Endothelial cell of umbilical vein (primary cell): ENCODE data around the gene SETX. TPM values are rescaled to one million over a fixed set of nuclear protein-coding genes. Genes with fewer than 3 reads are reported as not detected.

ENCODE experiments used
- BruUV-seq: library from RNA; stranded (reverse); fragments of 400-500 nt; replicated peaks from 2 replicates; lab custom pipeline; 2021; lab: Mats Ljungman, UMichigan
- CTCF ChIA-PET: fragments of 300-600, 350-600 bp; sonication (Branson Sonifier 250); formaldehyde crosslinking; loops from one replicate; lab custom pipeline; 2021; ENCODE audit warnings: antibody characterized with exemption, inconsistent platforms; lab: Charles Lee
- POLR2A ChIA-PET: fragments of 300-600, 350-600 bp; sonication (Branson Sonifier 250); formaldehyde crosslinking; loops from one replicate; lab custom pipeline; 2021; ENCODE audit warnings: antibody characterized with exemption, inconsistent platforms; lab: Charles Lee
- DNase-seq: peaks from one replicate; pipeline ENCODE4 v3.0.0-alpha.2; 2011; ENCODE audit warnings: low read depth, low spot score
- FAIRE-seq: peaks from 2 replicates; lab custom pipeline; 2011; peaks lifted over from hg19 to GRCh38; lab: Jason Lieb, UNC
- H2AFZ ChIP-seq: 2 replicates; pipeline ENCODE4 v1.6.0; 2012; ENCODE audit warnings: low read depth, low read length, control low read depth, inconsistent platforms
- H3K27ac ChIP-seq: 2 replicates; pipeline ENCODE4 v1.5.1; 2011; ENCODE audit warnings: low read depth, mild to moderate bottlenecking, control low read depth, low read length, moderate library complexity; ENCODE audit not compliant: insufficient read depth
- H3K27me3 ChIP-seq, 2 experiments: 2 replicates each; pipeline versions ENCODE4 v1.6.0 to v1.6.1; 2011; ENCODE audit warnings: low read length in 2 of 2, mixed read lengths in 1 of 2; ENCODE audit not compliant: control insufficient read depth in 2 of 2, insufficient read depth in 2 of 2
- H3K36me3 ChIP-seq, 2 experiments: 2 replicates in 1 of 2; 3 replicates in 1 of 2; pipeline ENCODE4 v1.5.1; 2011; ENCODE audit warnings: low read length in 2 of 2, mild to moderate bottlenecking in 1 of 2, moderate library complexity in 1 of 2; ENCODE audit not compliant: control insufficient read depth in 2 of 2, insufficient read depth in 2 of 2; ENCODE audit errors: extremely low read depth in 1 of 2
- H3K4me1 ChIP-seq: 3 replicates; pipeline ENCODE4 v1.5.1; 2011; ENCODE audit warnings: mild to moderate bottlenecking, low read length; ENCODE audit not compliant: control insufficient read depth, insufficient read depth; ENCODE audit errors: extremely low read depth
- H3K4me2 ChIP-seq: 2 replicates; pipeline ENCODE4 v1.6.1; 2011; ENCODE audit warnings: low read length, control low read depth, mixed read lengths; ENCODE audit not compliant: insufficient read depth
- H3K4me3 ChIP-seq, 3 experiments: fragments of 200-600 bp in 1 of 3; sonication (generic), shearing (Covaris generic) in 1 of 3; replicated peaks in 1 of 3; 2 replicates each; pipeline ENCODE4 v1.5.1; 2011 to 2016; ENCODE audit warnings: control low read depth in 3 of 3, low read length in 3 of 3, mild to moderate bottlenecking in 2 of 3, inconsistent platforms in 1 of 3, low read depth in 1 of 3, moderate library complexity in 1 of 3; ENCODE audit not compliant: insufficient read depth in 1 of 3
- H3K79me2 ChIP-seq: 2 replicates; pipeline ENCODE4 v1.6.0; 2012; ENCODE audit warnings: low read length, inconsistent platforms; ENCODE audit not compliant: control insufficient read depth, insufficient read depth
- H3K9ac ChIP-seq: replicated peaks from 2 replicates; pipeline ENCODE3; 2011; ENCODE audit warnings: low read length, control low read depth; ENCODE audit not compliant: insufficient read depth; ENCODE audit errors: extremely low read depth
- H3K9me1 ChIP-seq: replicated peaks from 3 replicates; pipeline ENCODE4 v1.6.0; 2011; ENCODE audit warnings: mild to moderate bottlenecking, low read length; ENCODE audit not compliant: control insufficient read depth, insufficient read depth; ENCODE audit errors: extremely low read depth
- H3K9me3 ChIP-seq: replicated peaks from 2 replicates; pipeline ENCODE4 v1.5.1; 2012; ENCODE audit warnings: low read length, inconsistent platforms; ENCODE audit not compliant: control insufficient read depth, insufficient read depth
- H4K20me1 ChIP-seq: replicated peaks from 2 replicates; pipeline ENCODE3; 2011; ENCODE audit warnings: mild to moderate bottlenecking, low read length; ENCODE audit not compliant: control insufficient read depth, insufficient read depth; ENCODE audit errors: extremely low read depth
- EZH2 ChIP-seq: IDR thresholded peaks from 2 replicates; pipeline ENCODE4 v1.6.1; 2012; ENCODE audit warnings: borderline replicate concordance, low read depth, mild to moderate bottlenecking, moderate library complexity, low read length, inconsistent platforms; ENCODE audit not compliant: severe bottlenecking
- FOS ChIP-seq: IDR thresholded peaks from 2 replicates; pipeline ENCODE4 v1.6.1; 2011; ENCODE audit warnings: mild to moderate bottlenecking, low read length, moderate library complexity, borderline replicate concordance; ENCODE audit not compliant: insufficient read depth
- GATA2 ChIP-seq: IDR thresholded peaks from 2 replicates; pipeline ENCODE4 v1.7.0; 2011; ENCODE audit warnings: low read depth, mild to moderate bottlenecking, moderate library complexity, mixed read lengths, low read length; ENCODE audit not compliant: insufficient read length, insufficient read depth
- JUN ChIP-seq: IDR thresholded peaks from 2 replicates; pipeline ENCODE4 v1.6.1; 2011; ENCODE audit warnings: borderline replicate concordance, low read depth; ENCODE audit not compliant: insufficient read length, insufficient read depth
- MYC ChIP-seq: IDR thresholded peaks from one replicate; pipeline ENCODE4 v1.6.1; 2011; ENCODE audit warnings: mild to moderate bottlenecking, low read depth, low read length
- POLR2A ChIP-seq: IDR thresholded peaks from 2 replicates; pipeline ENCODE4 v1.6.1; 2012; ENCODE audit warnings: low read depth, mild to moderate bottlenecking, control low read depth, low read length
- POLR2AphosphoS5 ChIP-seq: IDR thresholded peaks from 2 replicates; pipeline ENCODE4 v1.6.1; 2012; ENCODE audit warnings: low read depth, mild to moderate bottlenecking, control low read depth, low read length, moderate library complexity; ENCODE audit not compliant: insufficient read depth
- dilution Hi-C: fragments of 300-500 bp; cut with MboI; formaldehyde crosslinking; loops from one replicate; pipeline ENCODE4 v1.15.0; 2019; ENCODE audit warnings: low sequenced_read_pairs; ENCODE audit not compliant: extremely low pct_ligation_motif_present
- intact Hi-C: fragments of 100-400 bp; cut with micrococcal nuclease; formaldehyde crosslinking; loops from one replicate; pipeline ENCODE4 v1.10.0; 2022
- polyA plus RNA-seq, 4 experiments: library from polyadenylated mRNA; depleted of rRNA in 3 of 4; stranded (reverse) in 3 of 4; unstranded in 1 of 4; fragments of >200 nt; gene quantifications; 2 replicates each; pipeline versions ENCODE4 v1.2.1 to v1.2.3, GENCODE V29; 2011 to 2012; ENCODE audit warnings: missing spikeins in 1 of 4
- total RNA-seq: library from RNA; stranded (reverse); gene quantifications from 2 replicates; pipeline ENCODE4 v1.2.3, GENCODE V29; 2021
- TF ChIP-seq, protein P1 (sequence below), 2 donors: IDR thresholded peaks; 1 replicate in 1 of 2; 2 replicates in 1 of 2; pipeline ENCODE4 v1.5.1; 2011; ENCODE audit warnings: low read length in 2 of 2, mild to moderate bottlenecking in 2 of 2, moderate library complexity in 2 of 2, control low read depth in 1 of 2, inconsistent platforms in 1 of 2, low read depth in 1 of 2; ENCODE audit not compliant: insufficient read depth in 1 of 2; ENCODE audit errors: extremely low read depth in 1 of 2
- TF ChIP-seq, protein P2 (sequence below): IDR thresholded peaks from 2 replicates; pipeline ENCODE4 v1.6.1; 2011; ENCODE audit not compliant: insufficient read depth, insufficient read length

SETX gene
- total and polyA plus RNA-seq, 2 donors (not counting 3 experiments of a cell fraction or from before 2014, with no cell fraction given) = 20.9 to 47.7 TPM

DNA sequence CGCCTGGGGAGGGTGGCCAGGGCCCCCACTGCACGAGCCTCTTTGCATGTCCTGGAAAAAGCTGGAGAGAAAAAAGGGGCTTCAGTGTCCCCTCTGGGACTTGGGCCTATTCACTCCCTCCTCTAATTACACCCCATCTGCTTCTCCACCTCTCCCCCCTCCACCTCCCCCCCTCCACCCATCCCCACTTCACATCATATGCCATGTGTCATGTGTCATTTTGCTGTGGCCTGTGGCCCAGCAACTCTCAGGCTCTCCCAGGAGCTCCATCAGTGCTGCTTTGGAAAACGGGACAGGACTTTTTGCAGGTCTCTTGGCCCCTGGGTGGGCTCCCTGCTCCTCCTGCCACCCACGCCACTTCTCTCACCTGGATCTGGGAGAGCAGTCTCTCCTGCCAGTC is 124.2 kb downstream of the SETX start:
- intact Hi-C loops = no loop called here
- no peak overlapping the region for H3K9ac ChIP-seq
- H3K9me3 ChIP-seq = no peaks in the 10 kb centered on the region
- DNase-seq = no peak
- H3K27me3 ChIP-seq = peaks cover 0 to 7% of the 10 kb centered on the region in 2 experiments
- no peak for FAIRE-seq
- H3K4me2 ChIP-seq = no peak overlapping the region
- no peak overlapping the region for H3K4me3 ChIP-seq
- no peaks in the 10 kb centered on the region for H3K9me1 ChIP-seq
- H3K79me2 ChIP-seq = no peaks in the 10 kb centered on the region
- H3K4me1 ChIP-seq = no peaks in the 10 kb centered on the region
- dilution Hi-C loops = no loop called here
- POLR2A ChIA-PET = no interaction called here
- CTCF ChIA-PET = interaction anchor here (1.2 kb wide), 1 partner anchor 9 kb away, joined by 3 read pairs; no protein-coding TSS in a partner anchor
- no TSS peak for BruUV-seq
- H3K27ac ChIP-seq = no peak overlapping the region
- no peaks in the 10 kb centered on the region for H4K20me1 ChIP-seq
- no peaks in the 10 kb centered on the region for H3K36me3 ChIP-seq
- no peak overlapping the region for H2AFZ ChIP-seq
- TF ChIP-seq POLR2AphosphoS5 (no peak), MYC (no peak), JUN (no peak), POLR2A (no peak), EZH2 (no peak), GATA2 (no peak), FOS (no peak)
- TF ChIP-seq, protein P1, sequence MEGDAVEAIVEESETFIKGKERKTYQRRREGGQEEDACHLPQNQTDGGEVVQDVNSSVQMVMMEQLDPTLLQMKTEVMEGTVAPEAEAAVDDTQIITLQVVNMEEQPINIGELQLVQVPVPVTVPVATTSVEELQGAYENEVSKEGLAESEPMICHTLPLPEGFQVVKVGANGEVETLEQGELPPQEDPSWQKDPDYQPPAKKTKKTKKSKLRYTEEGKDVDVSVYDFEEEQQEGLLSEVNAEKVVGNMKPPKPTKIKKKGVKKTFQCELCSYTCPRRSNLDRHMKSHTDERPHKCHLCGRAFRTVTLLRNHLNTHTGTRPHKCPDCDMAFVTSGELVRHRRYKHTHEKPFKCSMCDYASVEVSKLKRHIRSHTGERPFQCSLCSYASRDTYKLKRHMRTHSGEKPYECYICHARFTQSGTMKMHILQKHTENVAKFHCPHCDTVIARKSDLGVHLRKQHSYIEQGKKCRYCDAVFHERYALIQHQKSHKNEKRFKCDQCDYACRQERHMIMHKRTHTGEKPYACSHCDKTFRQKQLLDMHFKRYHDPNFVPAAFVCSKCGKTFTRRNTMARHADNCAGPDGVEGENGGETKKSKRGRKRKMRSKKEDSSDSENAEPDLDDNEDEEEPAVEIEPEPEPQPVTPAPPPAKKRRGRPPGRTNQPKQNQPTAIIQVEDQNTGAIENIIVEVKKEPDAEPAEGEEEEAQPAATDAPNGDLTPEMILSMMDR (IDR thresholded peaks at IDR 0.05; ENCODE audit: extremely low read depth in 1 of 2, insufficient read depth in 1 of 2, low read depth in 1 of 2, low read length in 2 of 2) = no peak
- TF ChIP-seq, protein P2, sequence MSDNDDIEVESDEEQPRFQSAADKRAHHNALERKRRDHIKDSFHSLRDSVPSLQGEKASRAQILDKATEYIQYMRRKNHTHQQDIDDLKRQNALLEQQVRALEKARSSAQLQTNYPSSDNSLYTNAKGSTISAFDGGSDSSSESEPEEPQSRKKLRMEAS = no peak
